Neural cell (in vitro differentiated cells): ENCODE measurements around the gene PLA2G4E.

Source experiments
- CTCF ChIP-seq: fragments of 450-650 bp; IDR thresholded peaks from 2 replicates; pipeline ENCODE4 v1.5.1; 2014; ENCODE audit warnings: antibody characterized with exemption, mild to moderate bottlenecking, moderate library complexity; ENCODE audit not compliant: poor library complexity, severe bottlenecking
- RAD21 ChIP-seq: fragments of 450-650 bp; conservative IDR thresholded peaks from 2 replicates; pipeline ENCODE4 v1.6.1; 2014; ENCODE audit warnings: antibody characterized with exemption, mild to moderate bottlenecking, moderate library complexity
- SMC3 ChIP-seq: fragments of 450-650 bp; conservative IDR thresholded peaks from 2 replicates; pipeline ENCODE4 v1.6.1; 2014; ENCODE audit warnings: antibody characterized with exemption, mild to moderate bottlenecking, moderate library complexity; ENCODE audit not compliant: poor library complexity
- TAF1 ChIP-seq: IDR thresholded peaks from 2 replicates; pipeline ENCODE4 v1.6.1; 2012; ENCODE audit warnings: low read depth

- TF ChIP-seq CTCF (no peak), SMC3 (no peak), TAF1 (no peak), RAD21 (no peak)
Observed at GRCh38 chr15:41977757-41978383, 43.0 kb downstream of the PLA2G4E start.
